Gastroesophageal sphincter (tissue), 3 donors: ENCODE results near the gene MTUS2.

ENCODE experiments used
- CTCF ChIP-seq, 4 experiments: fragments of 200-600 bp in 2 of 4; fragments of 450-650 bp in 2 of 4; sonication (generic) in 1 of 4; IDR thresholded peaks; one replicate each; pipeline ENCODE4 v1.5.1; 2017 to 2019; ENCODE audit warnings: antibody characterized with exemption in 4 of 4, mild to moderate bottlenecking in 2 of 4, moderate library complexity in 2 of 4
- EP300 ChIP-seq: sonication (generic); formaldehyde crosslinking; IDR thresholded peaks from one replicate; pipeline ENCODE4 v1.6.1; 2017; ENCODE audit warnings: antibody characterized with exemption, mild to moderate bottlenecking
- POLR2A ChIP-seq, 2 donors: fragments of 450-650 bp; IDR thresholded peaks; one replicate each; pipeline ENCODE4 v1.6.1; 2017; ENCODE audit warnings: antibody characterized with exemption in 2 of 2, mild to moderate bottlenecking in 2 of 2, moderate library complexity in 1 of 2
- POLR2AphosphoS5 ChIP-seq: sonication (generic); formaldehyde crosslinking; IDR thresholded peaks from one replicate; pipeline ENCODE4 v1.6.1; 2017; ENCODE audit warnings: antibody characterized with exemption

- no peak for TF ChIP-seq POLR2AphosphoS5
- no peak for TF ChIP-seq CTCF (IDR thresholded peaks at IDR 0.05)
- TF ChIP-seq POLR2A (IDR thresholded peaks at IDR 0.05), result no peak
- no peak for TF ChIP-seq EP300
Observed at GRCh38 chr13:29154390-29154789, 334.3 kb downstream of the MTUS2 start.
